HG02973 (cell line): ENCODE results near the gene PTPRA.
A peak's percentile ranks its signal among the peaks of the same experiment; 100 is the strongest.

Experiments
- ATAC-seq: cut with Tn5 transposase; IDR thresholded peaks from one replicate; pipeline ENCODE4 v1.9.1; 2021; ENCODE audit warnings: moderate library complexity; ENCODE audit not compliant: unreplicated experiment

Gene PTPRA

GRCh38 chr20:2921506-2921905 lies 48.2 kb downstream of the PTPRA start:
- no peak for ATAC-seq

- no peak for ATAC-seq
Observed at GRCh38 chr20:2922957-2923356, 49.7 kb downstream of the PTPRA start.

- no peak for ATAC-seq
Observed at GRCh38 chr20:2930538-2930937, 57.3 kb downstream of the PTPRA start.

DNA sequence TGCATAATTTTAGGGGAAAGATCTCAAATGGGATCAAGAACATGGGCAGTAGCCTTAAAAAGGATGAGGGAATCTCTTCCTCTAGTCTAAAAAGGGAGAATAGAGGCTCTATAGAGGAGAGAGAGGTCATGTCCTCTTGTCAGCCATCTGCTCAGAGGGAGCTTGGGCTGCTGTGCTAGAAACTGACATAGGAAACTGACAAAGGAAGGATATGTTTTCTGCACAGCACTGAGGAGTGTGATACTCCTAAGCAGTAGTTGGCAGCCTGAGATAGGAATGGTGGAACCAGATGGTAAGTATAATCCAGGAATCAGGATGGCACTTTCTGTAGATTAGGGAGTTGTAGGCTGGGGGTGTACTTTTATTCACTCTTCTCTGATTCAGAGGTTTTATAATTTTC lies 59.2 kb downstream of the PTPRA start:
- ATAC-seq: no peak

GRCh38 chr20:2937902-2938301 lies 64.6 kb downstream of the PTPRA start:
- ATAC-seq: no peak

GRCh38 chr20:2942439-2942838 lies 69.2 kb downstream of the PTPRA start:
- no peak for ATAC-seq

GRCh38 chr20:2946988-2947961 lies 74.0 kb downstream of the PTPRA start:
- no peak for ATAC-seq

- no peak for ATAC-seq
Observed at GRCh38 chr20:2948968-2949367, 75.7 kb downstream of the PTPRA start.

- no peak for ATAC-seq
Observed at GRCh38 chr20:2952766-2953165, 79.5 kb downstream of the PTPRA start.

- ATAC-seq: no peak
Observed at GRCh38 chr20:2955257-2955970, 82.1 kb downstream of the PTPRA start.

- no peak for ATAC-seq
Observed at GRCh38 chr20:2956480-2956879, 83.2 kb downstream of the PTPRA start.

DNA sequence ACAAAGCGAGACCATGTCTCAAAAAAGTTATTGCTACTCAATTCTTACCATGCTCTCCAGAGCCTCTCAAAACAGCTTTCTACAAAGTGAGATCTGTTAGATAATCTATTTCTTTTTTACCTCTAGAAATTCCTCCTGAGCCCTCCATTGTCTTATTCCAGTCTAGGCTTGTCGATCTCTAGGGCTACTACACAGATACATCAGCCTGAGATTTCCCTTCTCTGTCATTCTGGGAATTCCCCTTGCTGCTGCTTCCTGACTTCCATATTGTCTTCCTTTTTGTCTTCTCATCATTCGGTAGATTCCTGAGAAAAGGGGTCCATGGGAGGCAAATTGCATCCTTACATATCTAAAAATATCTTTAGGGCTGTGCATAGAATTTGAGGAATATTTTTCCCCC lies 94.6 kb downstream of the PTPRA start:
- ATAC-seq: no peak

- no peak for ATAC-seq
Observed at GRCh38 chr20:2972126-2972525, 98.8 kb downstream of the PTPRA start.

DNA sequence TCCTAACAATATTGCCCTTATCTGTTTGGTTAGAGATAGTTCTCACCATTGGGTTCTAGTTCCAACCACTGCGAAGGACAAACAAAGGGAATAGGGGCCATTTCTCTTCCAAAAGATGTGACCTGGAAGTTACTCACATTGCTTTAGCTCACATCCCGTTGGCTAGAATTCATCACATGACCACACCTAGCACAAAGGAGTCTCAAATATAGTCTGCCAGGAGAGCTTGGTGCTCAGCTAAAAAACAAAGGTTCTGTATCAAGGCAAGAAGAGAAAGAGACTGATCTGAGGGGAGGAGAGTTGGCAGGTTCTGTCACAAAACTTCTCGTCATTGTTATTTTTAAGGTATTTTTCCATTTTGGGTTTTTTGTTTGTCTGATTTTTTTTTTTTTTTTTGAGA lies 100.3 kb downstream of the PTPRA start:
- no peak for ATAC-seq

GRCh38 chr20:2978519-2978918 lies 105.2 kb downstream of the PTPRA start:
- ATAC-seq: no peak

- no peak for ATAC-seq
Observed at GRCh38 chr20:2981646-2982045, 108.4 kb downstream of the PTPRA start.

- no peak for ATAC-seq
Observed at GRCh38 chr20:2983508-2983907, 110.2 kb downstream of the PTPRA start.

DNA sequence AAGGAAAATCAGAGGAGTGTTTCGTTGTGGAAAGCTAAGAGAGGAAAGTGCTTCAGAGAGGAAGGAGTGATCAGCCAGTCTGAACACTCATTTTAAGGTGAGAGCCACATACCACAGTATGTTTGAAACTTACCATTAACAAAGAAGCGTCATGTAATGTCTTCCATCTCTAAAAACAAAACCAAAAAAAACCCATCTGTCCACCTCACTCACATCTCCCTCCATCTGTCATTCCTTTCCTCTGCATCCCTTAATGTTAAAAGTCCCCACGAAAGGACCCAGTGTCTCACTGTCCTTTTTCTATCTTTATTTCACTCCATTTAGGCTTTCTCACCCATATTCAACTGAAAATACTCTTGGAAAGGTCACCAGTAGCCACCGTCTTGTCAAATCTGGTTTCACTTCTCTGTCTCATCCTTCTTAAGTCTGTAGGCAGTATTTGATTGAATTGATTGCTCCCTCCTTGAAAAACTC lies 110.8 kb downstream of the PTPRA start:
- ATAC-seq: peak; percentile 48

DNA sequence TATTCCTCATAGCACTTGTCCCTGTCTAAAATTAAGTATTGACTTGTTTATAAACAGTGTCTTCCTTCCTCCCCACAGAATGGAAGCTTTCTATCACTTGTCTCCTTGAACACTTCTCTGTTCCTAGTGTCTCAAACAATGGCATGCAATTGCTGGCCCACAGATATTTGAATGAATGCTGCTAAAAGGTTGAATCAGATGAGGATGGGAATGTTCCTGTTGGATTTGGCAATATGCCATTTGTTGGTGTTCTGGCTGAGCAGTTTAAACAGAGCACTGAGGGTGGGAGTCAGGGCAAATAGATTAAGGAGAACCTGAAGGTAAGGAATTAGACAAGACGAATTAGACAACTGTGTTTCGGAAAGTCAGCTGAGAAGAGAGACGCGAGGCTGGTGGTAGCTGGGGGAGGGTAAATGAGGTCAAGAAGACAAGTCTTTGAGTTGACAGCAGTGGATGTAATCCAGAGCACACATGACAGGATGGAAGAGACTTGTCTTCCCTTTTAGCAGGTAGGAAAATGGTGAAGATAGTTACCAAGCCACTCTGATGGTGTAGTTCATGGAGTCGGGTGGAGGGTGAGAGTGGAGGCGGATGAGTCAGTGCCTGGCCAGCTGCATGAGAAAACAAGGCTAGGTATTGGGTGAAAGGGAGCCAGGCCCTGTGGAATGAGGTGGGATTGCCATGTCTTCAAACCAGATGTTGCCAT lies 111.8 kb downstream of the PTPRA start:
- ATAC-seq: no peak

DNA sequence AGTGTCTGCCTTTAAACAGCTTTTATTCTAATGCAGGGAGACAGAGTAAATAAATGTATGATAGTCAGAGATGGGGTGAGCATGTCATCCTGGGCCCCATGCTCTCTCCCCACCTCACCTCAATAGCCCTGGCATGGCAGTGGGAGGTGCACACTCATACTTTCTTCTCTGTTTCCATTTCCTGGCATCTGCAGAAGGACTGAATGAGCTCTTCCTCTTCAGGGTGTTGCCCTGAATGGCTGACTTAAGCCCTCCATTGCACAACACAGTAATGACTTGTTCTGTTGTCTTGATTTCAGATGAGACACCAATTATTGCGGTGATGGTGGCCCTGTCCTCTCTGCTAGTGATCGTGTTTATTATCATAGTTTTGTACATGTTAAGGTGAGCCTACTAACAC lies 113.2 kb downstream of the PTPRA start:
- ATAC-seq: no peak

- ATAC-seq: no peak
Observed at GRCh38 chr20:2987861-2988260, 114.6 kb downstream of the PTPRA start.
